Left ventricle myocardium inferior (tissue), 1 donor: ENCODE measurements around the gene HOXC13. TPM values are rescaled to one million over a fixed set of nuclear protein-coding genes. Genes with fewer than 3 reads are reported as not detected.

Experiments used
- DNase-seq: peaks from one replicate; pipeline ENCODE4 v3.0.0-alpha.2; 2020
- H3K27ac ChIP-seq: fragments of 200-600 bp; replicated peaks from 2 replicates; pipeline ENCODE4 v1.8.0; 2021
- H3K27me3 ChIP-seq: fragments of 200-600 bp; 2 replicates; pipeline ENCODE4 v1.8.0; 2021; ENCODE audit warnings: low read depth
- H3K36me3 ChIP-seq: fragments of 200-600 bp; 2 replicates; pipeline ENCODE4 v1.8.0; 2021
- H3K4me1 ChIP-seq: fragments of 200-600 bp; 2 replicates; pipeline ENCODE4 v1.8.0; 2021
- H3K4me3 ChIP-seq: fragments of 200-600 bp; 2 replicates; pipeline ENCODE4 v1.8.0; 2021; ENCODE audit warnings: mild to moderate bottlenecking, moderate library complexity
- H3K9me3 ChIP-seq: fragments of 200-600 bp; replicated peaks from 2 replicates; pipeline ENCODE4 v1.8.0; 2021
- CTCF ChIP-seq: fragments of 200-600 bp; IDR thresholded peaks from 2 replicates; pipeline ENCODE4 v1.8.0; 2021; ENCODE audit warnings: antibody characterized with exemption, mild to moderate bottlenecking, borderline replicate concordance
- intact Hi-C: fragments of 100-400 bp; cut with micrococcal nuclease; formaldehyde crosslinking; loops from one replicate; pipeline ENCODE4 v1.11.0; 2022
- total RNA-seq: library from RNA; stranded (reverse); fragmentation: NEBNext Ultra II Directional; extraction: Animal tissue kit (Norgen Biotek cat#: 25700); gene quantifications from one replicate; pipeline ENCODE4 v1.2.1, GENCODE V29; 2021
- donor health status: DM: no; HTN: yes; CAD: no; lungs with severe emphysema.

HOXC13 gene
- total RNA-seq, 1 donor from 2014 or later: not detected

- H3K27me3 ChIP-seq: peaks cover 100% of the 10 kb centered on the region
- H3K4me1 ChIP-seq: peaks cover 25% of the 10 kb centered on the region
- TF ChIP-seq CTCF: no peak
- intact Hi-C loops: no loop called here
- no peak for DNase-seq
- H3K4me3 ChIP-seq: peak overlapping the region; percentile 12
- H3K27ac ChIP-seq: no peak overlapping the region
- no peaks in the 10 kb centered on the region for H3K36me3 ChIP-seq
- no peaks in the 10 kb centered on the region for H3K9me3 ChIP-seq
Measured at GRCh38 chr12:53985994-53986685, 47.5 kb downstream of the HOXC13 start.

- H3K27me3 ChIP-seq: peaks cover 100% of the 10 kb centered on the region
- TF ChIP-seq CTCF: no peak
- H3K36me3 ChIP-seq: no peaks in the 10 kb centered on the region
- intact Hi-C loops: no loop called here
- no peak overlapping the region for H3K27ac ChIP-seq
- no peaks in the 10 kb centered on the region for H3K9me3 ChIP-seq
- peaks cover 25% of the 10 kb centered on the region for H3K4me1 ChIP-seq
- DNase-seq: no peak
- no peak overlapping the region for H3K4me3 ChIP-seq
Measured at GRCh38 chr12:53986686-53987483, 48.3 kb downstream of the HOXC13 start.

- peaks cover 25% of the 10 kb centered on the region for H3K4me1 ChIP-seq
- H3K27me3 ChIP-seq: peaks cover 100% of the 10 kb centered on the region
- H3K4me3 ChIP-seq: no peak overlapping the region
- TF ChIP-seq CTCF: no peak
- H3K9me3 ChIP-seq: no peaks in the 10 kb centered on the region
- no peaks in the 10 kb centered on the region for H3K36me3 ChIP-seq
- H3K27ac ChIP-seq: no peak overlapping the region
- intact Hi-C loops: no loop called here
- no peak for DNase-seq
Measured at GRCh38 chr12:53987787-53988230, 49.2 kb downstream of the HOXC13 start.

- H3K9me3 ChIP-seq: no peaks in the 10 kb centered on the region
- TF ChIP-seq CTCF: no peak
- peaks cover 100% of the 10 kb centered on the region for H3K27me3 ChIP-seq
- H3K4me3 ChIP-seq: no peak overlapping the region
- H3K4me1 ChIP-seq: peaks cover 25% of the 10 kb centered on the region
- H3K36me3 ChIP-seq: no peaks in the 10 kb centered on the region
- intact Hi-C loops: no loop called here
- DNase-seq: no peak
- no peak overlapping the region for H3K27ac ChIP-seq
Measured at GRCh38 chr12:53988541-53989226, 50.1 kb downstream of the HOXC13 start.

- H3K4me1 ChIP-seq: peaks cover 30% of the 10 kb centered on the region
- H3K36me3 ChIP-seq: no peaks in the 10 kb centered on the region
- peak; percentile 21 for TF ChIP-seq CTCF
- no peak for DNase-seq
- H3K4me3 ChIP-seq: no peak overlapping the region
- intact Hi-C loops: no loop called here
- H3K27me3 ChIP-seq: peaks cover 100% of the 10 kb centered on the region
- H3K9me3 ChIP-seq: no peaks in the 10 kb centered on the region
- H3K27ac ChIP-seq: no peak overlapping the region
Measured at GRCh38 chr12:53989227-53990113, 50.8 kb downstream of the HOXC13 start.
